IMR-90 (cell line): ENCODE results near the gene CAVIN1. TPM values are rescaled to one million over a fixed set of nuclear protein-coding genes. Genes with fewer than 3 reads are reported as not detected.
A peak's percentile ranks its signal among the peaks of the same experiment; 100 is the strongest.

ENCODE experiments used
- ATAC-seq: fragments of 200-7000 bp; cut with Tn5 transposase; 2 replicates; pipeline ENCODE4 v1.9.1; 2020; ENCODE audit warnings: low read depth, mild to moderate bottlenecking, moderate library complexity
- BruUV-seq: library from RNA; stranded (reverse); fragments of 400-500 nt; replicated peaks from 2 replicates; lab custom pipeline; 2021; lab: Mats Ljungman, UMichigan
- CTCF ChIA-PET: fragments of 300-600 bp; formaldehyde crosslinking; extraction: SDS; loops from one replicate; lab custom pipeline; 2021; ENCODE audit warnings: antibody characterized with exemption; lab: Yijun Ruan, JAX
- POLR2A ChIA-PET: fragments of 300-600 bp; sonication (Branson Sonifier 250); formaldehyde crosslinking; loops from one replicate; lab custom pipeline; 2022; ENCODE audit warnings: antibody characterized with exemption; ENCODE audit not compliant: unreplicated experiment; lab: Charles Lee
- DNase-seq: peaks from one replicate; pipeline ENCODE4 v3.0.0; 2013
- H2AFZ ChIP-seq: replicated peaks from 2 replicates; pipeline ENCODE3; 2013; ENCODE audit warnings: low read length, mild to moderate bottlenecking; ENCODE audit not compliant: poor library complexity
- H2AK5ac ChIP-seq: 2 replicates; pipeline ENCODE4 v1.6.1; 2013; ENCODE audit warnings: low read depth, low read length, inconsistent platforms
- H2AK9ac ChIP-seq: replicated peaks from 2 replicates; pipeline ENCODE3; 2013; ENCODE audit warnings: mild to moderate bottlenecking, low read depth, low read length, moderate library complexity; ENCODE audit not compliant: poor library complexity
- H2BK120ac ChIP-seq: 2 replicates; pipeline ENCODE4 v1.6.1; 2013; ENCODE audit warnings: low read depth, low read length, inconsistent platforms
- H2BK15ac ChIP-seq: 3 replicates; pipeline ENCODE4 v1.6.1; 2013; ENCODE audit warnings: low read depth, low read length, inconsistent platforms
- H2BK20ac ChIP-seq: 2 replicates; pipeline ENCODE4 v1.6.1; 2013; ENCODE audit warnings: low read depth, mild to moderate bottlenecking, inconsistent platforms, low read length, moderate library complexity
- H2BK5ac ChIP-seq: 2 replicates; pipeline ENCODE4 v1.6.1; 2013; ENCODE audit warnings: mild to moderate bottlenecking, low read depth, low read length, inconsistent platforms; ENCODE audit not compliant: poor library complexity, severe bottlenecking
- H3K14ac ChIP-seq: replicated peaks from 2 replicates; pipeline ENCODE4 v1.6.1; 2013; ENCODE audit warnings: low read depth, low read length, inconsistent platforms
- H3K18ac ChIP-seq: 2 replicates; pipeline ENCODE4 v1.6.1; 2013; ENCODE audit warnings: low read depth, low read length, control low read depth
- H3K23ac ChIP-seq: 2 replicates; pipeline ENCODE4 v1.6.1; 2013; ENCODE audit warnings: low read depth, low read length, inconsistent platforms
- H3K27ac ChIP-seq: 2 replicates; pipeline ENCODE4 v1.5.1; 2013; ENCODE audit warnings: mild to moderate bottlenecking, control low read depth, low read length; ENCODE audit not compliant: insufficient read depth
- H3K27me3 ChIP-seq: 2 replicates; pipeline ENCODE4 v1.6.1; 2013; ENCODE audit warnings: low read length; ENCODE audit not compliant: control insufficient read depth, insufficient read depth
- H3K36me3 ChIP-seq: 2 replicates; pipeline ENCODE4 v1.6.1; 2013; ENCODE audit warnings: low read length, mixed read lengths; ENCODE audit not compliant: control insufficient read depth, insufficient read depth
- H3K4ac ChIP-seq: 2 replicates; pipeline ENCODE4 v1.6.1; 2013; ENCODE audit warnings: low read depth, low read length, inconsistent platforms
- H3K4me1 ChIP-seq: 2 replicates; pipeline ENCODE4 v1.6.1; 2013; ENCODE audit warnings: low read length, mixed read lengths; ENCODE audit not compliant: control insufficient read depth, insufficient read depth
- H3K4me2 ChIP-seq: 2 replicates; pipeline ENCODE4 v1.6.1; 2013; ENCODE audit warnings: low read depth, mild to moderate bottlenecking, control low read depth, low read length, moderate library complexity
- H3K4me3 ChIP-seq: 2 replicates; pipeline ENCODE4 v1.5.1; 2013; ENCODE audit warnings: low read depth, mild to moderate bottlenecking, control low read depth, low read length, moderate library complexity; ENCODE audit not compliant: insufficient read depth
- H3K56ac ChIP-seq: 2 replicates; pipeline ENCODE4 v1.6.1; 2013; ENCODE audit warnings: low read length, inconsistent platforms; ENCODE audit not compliant: insufficient read depth; ENCODE audit errors: extremely low read depth
- H3K79me1 ChIP-seq, 2 experiments: 2 replicates each; pipeline ENCODE4 v1.6.1; 2013; ENCODE audit warnings: low read length in 2 of 2, inconsistent platforms in 1 of 2, low read depth in 1 of 2
- H3K9ac ChIP-seq: 2 replicates; pipeline ENCODE4 v1.6.1; 2013; ENCODE audit warnings: low read depth, low read length, control low read depth
- H3K9me1 ChIP-seq: 2 replicates; pipeline ENCODE4 v1.6.1; 2013; ENCODE audit warnings: low read length, inconsistent platforms; ENCODE audit not compliant: insufficient read depth
- H3K9me3 ChIP-seq: 2 replicates; pipeline ENCODE4 v1.6.1; 2013; ENCODE audit warnings: low read length; ENCODE audit not compliant: control insufficient read depth, insufficient read depth
- H4K20me1 ChIP-seq: 2 replicates; pipeline ENCODE4 v1.6.1; 2013; ENCODE audit warnings: low read length, inconsistent platforms; ENCODE audit not compliant: insufficient read depth
- H4K5ac ChIP-seq: 2 replicates; pipeline ENCODE4 v1.6.1; 2013; ENCODE audit warnings: mild to moderate bottlenecking, low read depth, low read length, control low read depth
- H4K8ac ChIP-seq, 2 experiments: 2 replicates each; pipeline ENCODE4 v1.6.1; 2013; ENCODE audit warnings: low read depth in 2 of 2, low read length in 2 of 2, control low read depth in 1 of 2, inconsistent platforms in 1 of 2
- H4K91ac ChIP-seq: 2 replicates; pipeline ENCODE4 v1.6.1; 2013; ENCODE audit warnings: low read depth, low read length, inconsistent platforms; ENCODE audit not compliant: insufficient read depth
- BHLHE40 ChIP-seq: fragments of 150-350 bp; IDR thresholded peaks from 2 replicates; pipeline ENCODE4 v1.6.1; 2016; ENCODE audit warnings: mild to moderate bottlenecking, low read depth, low read length
- CEBPB ChIP-seq: IDR thresholded peaks from 2 replicates; pipeline ENCODE4 v1.6.1; 2012; ENCODE audit warnings: low read depth, low read length, improper control_type of control experiment
- CHD1 ChIP-seq: IDR thresholded peaks from 2 replicates; pipeline ENCODE4 v1.6.1; 2012; ENCODE audit warnings: low read depth, low read length, improper control_type of control experiment
- FOS ChIP-seq: fragments of 150-350 bp; IDR thresholded peaks from 2 replicates; pipeline ENCODE4 v1.6.1; 2016; ENCODE audit warnings: low read depth, low read length
- MAFK ChIP-seq: IDR thresholded peaks from 2 replicates; pipeline ENCODE4 v1.6.1; 2012; ENCODE audit warnings: low read depth, low read length, improper control_type of control experiment
- MAZ ChIP-seq: IDR thresholded peaks from 2 replicates; pipeline ENCODE4 v1.6.1; 2012; ENCODE audit warnings: low read depth, mild to moderate bottlenecking, low read length, improper control_type of control experiment, moderate library complexity, borderline replicate concordance
- MXI1 ChIP-seq: IDR thresholded peaks from 2 replicates; pipeline ENCODE4 v1.6.1; 2012; ENCODE audit warnings: low read depth, mild to moderate bottlenecking, low read length, moderate library complexity, borderline replicate concordance
- NFE2L2 ChIP-seq: fragments of 150-350 bp; IDR thresholded peaks from 2 replicates; pipeline ENCODE4 v1.6.1; 2016; ENCODE audit warnings: low read depth, mild to moderate bottlenecking, low read length
- POLR2A ChIP-seq: IDR thresholded peaks from 2 replicates; pipeline ENCODE4 v1.6.1; 2012; ENCODE audit warnings: mild to moderate bottlenecking, low read depth, low read length
- RAD21 ChIP-seq: IDR thresholded peaks from 2 replicates; pipeline ENCODE4 v1.6.1; 2012; ENCODE audit warnings: low read length, improper control_type of control experiment
- RCOR1 ChIP-seq: IDR thresholded peaks from 2 replicates; pipeline ENCODE4 v1.6.1; 2012; ENCODE audit warnings: mild to moderate bottlenecking, low read length, improper control_type of control experiment; ENCODE audit not compliant: insufficient replicate concordance
- RFX5 ChIP-seq: IDR thresholded peaks from 2 replicates; pipeline ENCODE4 v1.8.0; 2012; ENCODE audit warnings: low read depth, mild to moderate bottlenecking, low read length, moderate library complexity
- SMC3 ChIP-seq: fragments of 150-350 bp; IDR thresholded peaks from 2 replicates; pipeline ENCODE4 v1.6.1; 2016; ENCODE audit warnings: low read depth, mild to moderate bottlenecking, antibody characterized with exemption, low read length, moderate library complexity
- WGBS, 2 experiments: methylation state at CpG; one replicate each; pipeline versions ENCODE4 v1.1.5 to v1.1.7; 2013; ENCODE audit warnings: missing lambda C conversion rate in 2 of 2; ENCODE audit not compliant: insufficient read length in 1 of 2; ENCODE audit errors: extremely low coverage in 2 of 2; 5-methylcytosine and 5-hydroxymethylcytosine counted together
- dilution Hi-C: fragments of 300-500 bp; cut with HindIII; formaldehyde crosslinking; loops from one replicate; pipeline ENCODE4 v1.14.3; 2018; ENCODE audit warnings: low sequenced_read_pairs; ENCODE audit not compliant: unreplicated experiment
- in situ Hi-C: fragments of 300-500 bp; cut with MboI; formaldehyde crosslinking; loops from 3 replicates; pipeline ENCODE4 v1.14.3; 2019; ENCODE audit warnings: low sequenced_read_pairs, inconsistent platforms, mixed read lengths
- intact Hi-C: fragments of 100-400 bp; cut with micrococcal nuclease; formaldehyde crosslinking; loops from 2 replicates; pipeline ENCODE4 v1.10.0; 2022
- polyA plus RNA-seq, 3 experiments: library from polyadenylated mRNA; depleted of rRNA; stranded (reverse); fragments of >200 nt; gene quantifications; 2 replicates each; pipeline ENCODE4 v1.2.3, GENCODE V29; 2012; ENCODE audit warnings: low replicate concordance in 1 of 3
- total RNA-seq: library from RNA; depleted of rRNA; stranded (reverse); fragments of >200 nt; gene quantifications from 2 replicates; pipeline ENCODE4 v1.2.3, GENCODE V29; 2012
- TF ChIP-seq, protein P1 (sequence below): fragments of 150-350 bp; IDR thresholded peaks from 2 replicates; pipeline ENCODE4 v1.6.1; 2016; ENCODE audit warnings: low read depth, mild to moderate bottlenecking, low read length, moderate library complexity, borderline replicate concordance
- TF ChIP-seq, protein P2 (sequence below): fragments of 150-350 bp; IDR thresholded peaks from 2 replicates; pipeline ENCODE4 v1.6.1; 2017; ENCODE audit warnings: mild to moderate bottlenecking, antibody characterized with exemption, low read length, low read depth
- TF ChIP-seq, protein P3 (sequence below): conservative IDR thresholded peaks from 2 replicates; pipeline ENCODE4 v1.5.1; 2012; ENCODE audit warnings: mild to moderate bottlenecking, low read depth, low read length, improper control_type of control experiment

CAVIN1 gene
- total and polyA plus RNA-seq, 2 of the 4 experiments (the other 2 are of a cell fraction), result 491 to 556 TPM

- H3K56ac ChIP-seq, result no peak overlapping the region
- DNase-seq (no peak), ATAC-seq (no peak)
- no peak overlapping the region for H2AFZ ChIP-seq
- H3K9me1 ChIP-seq, result peaks cover 36% of the 10 kb centered on the region
- peaks cover 18% of the 10 kb centered on the region for H3K36me3 ChIP-seq
- H2AK9ac ChIP-seq, result no peak overlapping the region
- peak overlapping the region; percentile 32; the same call in 1 of the 2 replicates for H3K14ac ChIP-seq
- H2BK15ac ChIP-seq, result no peak overlapping the region
- H3K27me3 ChIP-seq, result no peaks in the 10 kb centered on the region
- peaks cover 45% of the 10 kb centered on the region for H3K4me1 ChIP-seq
- no peak overlapping the region for H4K8ac ChIP-seq
- CTCF ChIA-PET, result interaction anchor here (1.0 to 1.3 kb wide), 3 partner anchors 10 to 107 kb away, joined by 4 to 7 read pairs (median 4); no protein-coding TSS in a partner anchor
- H3K23ac ChIP-seq, result peak overlapping the region; percentile 49; the same call in 1 of the 2 replicates
- no peak overlapping the region for H3K9ac ChIP-seq
- no peak overlapping the region for H2BK20ac ChIP-seq
- peak overlapping the region; percentile 39 for H2BK5ac ChIP-seq
- H4K91ac ChIP-seq, result no peak overlapping the region
- H3K9me3 ChIP-seq, result no peaks in the 10 kb centered on the region
- dilution Hi-C loops (no loop called here), in situ Hi-C loops (no loop called here), intact Hi-C loops (no loop called here)
- no peak overlapping the region for H4K5ac ChIP-seq
- no peak overlapping the region; the same call in 1 of the 2 replicates for H3K4me2 ChIP-seq
- TF ChIP-seq CHD1 (no peak), FOS (no peak), MXI1 (no peak), SMC3 (no peak), MAFK (no peak), RCOR1 (no peak), POLR2A (no peak), NFE2L2 (no peak), BHLHE40 (no peak), RFX5 (no peak), RAD21 (no peak), MAZ (no peak), CEBPB (no peak)
- TF ChIP-seq, protein P1, sequence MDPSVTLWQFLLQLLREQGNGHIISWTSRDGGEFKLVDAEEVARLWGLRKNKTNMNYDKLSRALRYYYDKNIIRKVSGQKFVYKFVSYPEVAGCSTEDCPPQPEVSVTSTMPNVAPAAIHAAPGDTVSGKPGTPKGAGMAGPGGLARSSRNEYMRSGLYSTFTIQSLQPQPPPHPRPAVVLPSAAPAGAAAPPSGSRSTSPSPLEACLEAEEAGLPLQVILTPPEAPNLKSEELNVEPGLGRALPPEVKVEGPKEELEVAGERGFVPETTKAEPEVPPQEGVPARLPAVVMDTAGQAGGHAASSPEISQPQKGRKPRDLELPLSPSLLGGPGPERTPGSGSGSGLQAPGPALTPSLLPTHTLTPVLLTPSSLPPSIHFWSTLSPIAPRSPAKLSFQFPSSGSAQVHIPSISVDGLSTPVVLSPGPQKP, result no peak
- TF ChIP-seq, protein P2, sequence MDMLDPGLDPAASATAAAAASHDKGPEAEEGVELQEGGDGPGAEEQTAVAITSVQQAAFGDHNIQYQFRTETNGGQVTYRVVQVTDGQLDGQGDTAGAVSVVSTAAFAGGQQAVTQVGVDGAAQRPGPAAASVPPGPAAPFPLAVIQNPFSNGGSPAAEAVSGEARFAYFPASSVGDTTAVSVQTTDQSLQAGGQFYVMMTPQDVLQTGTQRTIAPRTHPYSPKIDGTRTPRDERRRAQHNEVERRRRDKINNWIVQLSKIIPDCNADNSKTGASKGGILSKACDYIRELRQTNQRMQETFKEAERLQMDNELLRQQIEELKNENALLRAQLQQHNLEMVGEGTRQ, result no peak
- TF ChIP-seq, protein P3, sequence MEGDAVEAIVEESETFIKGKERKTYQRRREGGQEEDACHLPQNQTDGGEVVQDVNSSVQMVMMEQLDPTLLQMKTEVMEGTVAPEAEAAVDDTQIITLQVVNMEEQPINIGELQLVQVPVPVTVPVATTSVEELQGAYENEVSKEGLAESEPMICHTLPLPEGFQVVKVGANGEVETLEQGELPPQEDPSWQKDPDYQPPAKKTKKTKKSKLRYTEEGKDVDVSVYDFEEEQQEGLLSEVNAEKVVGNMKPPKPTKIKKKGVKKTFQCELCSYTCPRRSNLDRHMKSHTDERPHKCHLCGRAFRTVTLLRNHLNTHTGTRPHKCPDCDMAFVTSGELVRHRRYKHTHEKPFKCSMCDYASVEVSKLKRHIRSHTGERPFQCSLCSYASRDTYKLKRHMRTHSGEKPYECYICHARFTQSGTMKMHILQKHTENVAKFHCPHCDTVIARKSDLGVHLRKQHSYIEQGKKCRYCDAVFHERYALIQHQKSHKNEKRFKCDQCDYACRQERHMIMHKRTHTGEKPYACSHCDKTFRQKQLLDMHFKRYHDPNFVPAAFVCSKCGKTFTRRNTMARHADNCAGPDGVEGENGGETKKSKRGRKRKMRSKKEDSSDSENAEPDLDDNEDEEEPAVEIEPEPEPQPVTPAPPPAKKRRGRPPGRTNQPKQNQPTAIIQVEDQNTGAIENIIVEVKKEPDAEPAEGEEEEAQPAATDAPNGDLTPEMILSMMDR, result no peak
- H3K79me1 ChIP-seq, result peaks cover 0 to 63% of the 10 kb centered on the region in 2 experiments; a peak in 2 of 4 replicates
- H3K18ac ChIP-seq, result no peak overlapping the region
- no peak overlapping the region for H3K4me3 ChIP-seq
- no peak overlapping the region for H2BK120ac ChIP-seq
- no CpG with 5 or more reads among the region's 5 CpGs for WGBS, 2 experiments
- H2AK5ac ChIP-seq, result no peak overlapping the region
- peaks cover 100% of the 10 kb centered on the region for H4K20me1 ChIP-seq
- H3K27ac ChIP-seq, result peak overlapping the region; percentile 65; the same call in 1 of the 2 replicates
- BruUV-seq, result no TSS peak
- H3K4ac ChIP-seq, result no peak overlapping the region
- POLR2A ChIA-PET, result interaction anchor here (0.5 to 1.3 kb wide), 2 partner anchors 8 to 13 kb away, joined by 4 to 5 read pairs; partner anchors contain the start of gene CAVIN1
Observed at GRCh38 chr17:42410319-42410685, 12.8 kb downstream of the CAVIN1 start.
